Fibroblast of the aortic adventitia (primary cell): Measurements from ENCODE around the gene DNAJC15. TPM values are rescaled to one million over a fixed set of nuclear protein-coding genes. Genes with fewer than 3 reads are reported as not detected.

ENCODE experiments used
- DNase-seq: peaks from one replicate; pipeline ENCODE4 v3.0.0-alpha.2; 2010; ENCODE audit warnings: low read depth
- H3K4me3 ChIP-seq: 2 replicates; pipeline ENCODE4 v1.5.1; 2011; ENCODE audit warnings: low read depth, mild to moderate bottlenecking, control low read depth, low read length, moderate library complexity
- total RNA-seq: library from RNA; depleted of rRNA; stranded (reverse); fragments of >200 nt; gene quantifications from 2 replicates; pipeline ENCODE4 v1.2.3, GENCODE V29; 2012; ENCODE audit warnings: low replicate concordance
- TF ChIP-seq, protein P1 (sequence below): IDR thresholded peaks from 2 replicates; pipeline ENCODE4 v1.5.1; 2011; ENCODE audit warnings: mild to moderate bottlenecking, low read length, control low read depth, inconsistent platforms; ENCODE audit not compliant: insufficient read depth

DNAJC15 gene
- total RNA-seq, 1 donor, result 18.7 TPM

DNA sequence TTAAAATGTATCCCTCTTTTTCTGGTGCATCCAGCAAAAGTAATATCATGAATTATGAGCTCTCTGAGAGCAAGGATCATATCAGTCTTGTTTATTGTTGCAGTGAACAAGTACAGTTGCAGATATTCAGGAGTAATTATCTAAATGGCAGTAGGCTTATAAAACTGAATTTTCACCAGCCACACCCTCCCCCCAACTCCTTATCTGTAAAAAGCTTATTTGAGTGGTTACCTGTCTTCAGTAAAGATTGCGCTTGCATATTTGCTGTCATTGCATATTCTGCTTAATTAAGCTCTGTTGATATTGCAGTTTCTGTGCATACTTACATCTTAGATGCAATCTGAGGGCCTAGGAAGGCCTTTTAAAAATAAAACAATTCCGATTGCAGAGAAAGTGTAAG is 87.3 kb downstream of the DNAJC15 start:
- DNase-seq, result no peak
- no peak overlapping the region for H3K4me3 ChIP-seq
- TF ChIP-seq, protein P1, sequence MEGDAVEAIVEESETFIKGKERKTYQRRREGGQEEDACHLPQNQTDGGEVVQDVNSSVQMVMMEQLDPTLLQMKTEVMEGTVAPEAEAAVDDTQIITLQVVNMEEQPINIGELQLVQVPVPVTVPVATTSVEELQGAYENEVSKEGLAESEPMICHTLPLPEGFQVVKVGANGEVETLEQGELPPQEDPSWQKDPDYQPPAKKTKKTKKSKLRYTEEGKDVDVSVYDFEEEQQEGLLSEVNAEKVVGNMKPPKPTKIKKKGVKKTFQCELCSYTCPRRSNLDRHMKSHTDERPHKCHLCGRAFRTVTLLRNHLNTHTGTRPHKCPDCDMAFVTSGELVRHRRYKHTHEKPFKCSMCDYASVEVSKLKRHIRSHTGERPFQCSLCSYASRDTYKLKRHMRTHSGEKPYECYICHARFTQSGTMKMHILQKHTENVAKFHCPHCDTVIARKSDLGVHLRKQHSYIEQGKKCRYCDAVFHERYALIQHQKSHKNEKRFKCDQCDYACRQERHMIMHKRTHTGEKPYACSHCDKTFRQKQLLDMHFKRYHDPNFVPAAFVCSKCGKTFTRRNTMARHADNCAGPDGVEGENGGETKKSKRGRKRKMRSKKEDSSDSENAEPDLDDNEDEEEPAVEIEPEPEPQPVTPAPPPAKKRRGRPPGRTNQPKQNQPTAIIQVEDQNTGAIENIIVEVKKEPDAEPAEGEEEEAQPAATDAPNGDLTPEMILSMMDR, result no peak

DNA sequence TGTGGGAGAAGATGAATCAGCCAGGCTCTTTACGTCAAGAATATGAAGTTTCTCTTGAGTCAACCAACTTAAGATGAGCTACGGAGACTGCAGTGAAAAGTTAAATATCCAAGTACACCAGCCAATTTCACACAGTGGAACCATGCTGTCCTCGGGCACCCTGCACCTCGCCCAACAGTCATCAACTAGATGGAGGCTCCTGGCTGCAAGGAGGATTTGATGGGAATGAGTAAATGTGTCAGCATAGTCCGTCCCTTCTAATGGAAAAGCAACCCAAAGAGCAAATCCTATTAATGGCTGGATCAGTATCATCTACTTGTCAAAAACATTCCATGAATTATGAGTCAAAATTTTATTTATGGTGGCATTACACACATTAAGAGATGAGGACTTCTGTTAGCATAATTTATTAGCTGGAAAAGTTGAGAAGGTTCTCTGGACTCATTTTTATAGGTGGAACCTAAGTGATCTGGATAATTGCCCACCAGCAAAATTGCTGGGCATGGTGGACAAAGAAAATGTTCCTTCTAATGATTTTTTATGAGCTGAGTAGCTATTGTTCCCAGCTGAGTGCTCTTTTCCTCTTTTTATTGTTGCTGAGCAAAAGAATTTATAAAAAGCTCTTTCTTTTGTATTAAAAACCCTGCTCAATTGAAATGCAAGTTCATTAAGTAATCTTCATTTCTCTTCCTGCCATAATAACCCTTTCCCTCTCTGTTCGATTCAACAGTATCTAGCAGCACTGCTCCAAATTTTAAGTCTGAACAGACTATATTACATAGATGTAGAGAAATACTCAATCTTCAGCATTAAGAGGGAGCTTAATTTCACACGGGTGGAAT is 88.4 kb downstream of the DNAJC15 start:
- H3K4me3 ChIP-seq, result no peak overlapping the region
- TF ChIP-seq, protein P1, result no peak
- no peak for DNase-seq

DNA sequence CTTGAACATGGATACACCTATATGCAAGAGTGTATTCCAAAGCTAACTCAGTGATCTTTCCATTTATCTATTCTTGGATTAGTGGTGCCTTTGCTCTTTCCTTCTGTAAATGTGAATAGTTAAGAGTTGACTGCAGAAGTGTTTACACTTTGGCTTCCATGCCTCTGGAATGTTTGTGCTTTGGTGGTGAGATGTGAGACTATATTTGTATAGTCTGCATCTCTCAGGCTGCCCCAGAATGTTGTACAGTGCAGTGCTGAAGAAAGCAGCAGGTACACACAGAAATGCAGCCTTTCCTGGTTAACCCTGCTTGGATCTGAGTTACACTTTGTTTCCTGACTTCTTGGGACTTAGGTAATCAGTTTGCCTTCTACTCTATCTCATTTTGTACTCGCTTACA is 90.2 kb downstream of the DNAJC15 start:
- no peak for DNase-seq
- TF ChIP-seq, protein P1, result no peak
- no peak overlapping the region for H3K4me3 ChIP-seq

DNA sequence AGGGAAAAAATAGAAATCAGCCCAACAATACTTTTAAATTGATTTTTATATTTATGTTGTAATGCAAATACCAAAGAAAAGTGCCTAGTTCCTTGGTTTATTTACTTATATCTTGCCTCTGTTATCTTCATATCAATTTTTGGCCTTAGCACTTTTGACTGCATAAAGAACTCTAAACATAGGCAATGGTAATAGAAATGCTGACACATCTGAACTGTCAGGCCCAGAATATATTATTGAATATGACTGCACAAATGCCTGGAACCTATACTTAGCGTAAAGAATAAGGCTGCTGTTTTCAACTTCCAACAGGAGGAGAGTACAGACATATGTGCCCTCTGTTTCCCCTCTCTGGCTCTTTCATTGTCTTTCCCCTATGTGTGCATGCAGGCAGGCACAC is 91.1 kb downstream of the DNAJC15 start:
- TF ChIP-seq, protein P1, result no peak
- no peak for DNase-seq
- no peak overlapping the region for H3K4me3 ChIP-seq

DNA sequence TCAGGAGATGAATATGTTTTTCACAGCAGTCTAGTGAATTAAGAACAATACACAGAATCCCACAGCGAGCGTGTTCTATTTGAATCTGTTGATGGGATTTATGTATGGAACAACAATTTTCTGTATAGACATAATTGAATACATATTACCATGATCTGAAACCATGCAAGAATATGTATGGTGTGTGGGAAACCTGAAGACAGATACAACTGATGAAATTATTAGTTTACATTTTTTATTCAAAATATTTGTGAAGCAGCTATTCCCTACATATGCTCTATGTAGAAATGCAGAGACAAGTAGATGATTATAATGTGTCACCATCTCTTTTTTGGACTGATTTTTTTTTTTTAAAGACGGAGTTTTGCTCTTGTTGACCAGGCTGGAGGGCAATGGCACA is 91.8 kb downstream of the DNAJC15 start:
- DNase-seq, result no peak
- no peak overlapping the region for H3K4me3 ChIP-seq
- TF ChIP-seq, protein P1, result no peak

DNA sequence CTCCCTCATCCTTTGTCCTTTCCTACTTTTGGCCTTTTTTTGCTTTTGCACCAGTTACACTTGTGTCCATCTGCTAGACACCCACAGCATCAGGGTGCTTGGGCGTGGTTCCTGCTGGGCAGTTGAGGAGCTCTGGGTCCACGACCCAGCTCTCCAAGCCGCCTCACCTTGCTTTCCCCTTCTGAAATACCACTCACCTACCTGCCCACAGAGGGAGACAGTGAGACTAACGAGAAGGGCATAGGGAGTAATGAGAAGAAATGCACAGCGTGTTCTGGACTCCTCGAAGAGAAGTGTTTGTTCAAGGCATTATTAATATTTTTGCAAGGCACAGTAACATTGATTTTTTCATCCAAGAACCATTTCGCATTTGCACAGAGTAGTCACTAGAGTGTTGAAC is 92.9 kb downstream of the DNAJC15 start:
- TF ChIP-seq, protein P1, result no peak
- no peak for DNase-seq
- no peak overlapping the region for H3K4me3 ChIP-seq
